Measurements from ENCODE around the gene KLHDC10. TPM values are rescaled to one million over a fixed set of nuclear protein-coding genes. Genes with fewer than 3 reads are reported as not detected.
A peak's percentile ranks its signal among the peaks of the same experiment; 100 is the strongest.

KLHDC10 gene, protein sequence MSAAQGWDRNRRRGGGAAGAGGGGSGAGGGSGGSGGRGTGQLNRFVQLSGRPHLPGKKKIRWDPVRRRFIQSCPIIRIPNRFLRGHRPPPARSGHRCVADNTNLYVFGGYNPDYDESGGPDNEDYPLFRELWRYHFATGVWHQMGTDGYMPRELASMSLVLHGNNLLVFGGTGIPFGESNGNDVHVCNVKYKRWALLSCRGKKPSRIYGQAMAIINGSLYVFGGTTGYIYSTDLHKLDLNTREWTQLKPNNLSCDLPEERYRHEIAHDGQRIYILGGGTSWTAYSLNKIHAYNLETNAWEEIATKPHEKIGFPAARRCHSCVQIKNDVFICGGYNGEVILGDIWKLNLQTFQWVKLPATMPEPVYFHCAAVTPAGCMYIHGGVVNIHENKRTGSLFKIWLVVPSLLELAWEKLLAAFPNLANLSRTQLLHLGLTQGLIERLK
- total RNA-seq (25.3 and 25.7 TPM in 2 replicates), polyA plus RNA-seq (7.1 and 8.9 TPM in 2 replicates), polyA minus RNA-seq (14.5 and 17.6 TPM in 2 replicates)
- 18.4 TPM for total RNA-seq (2013)

GRCh38 chr7:130069978-130070860 lies at the start of gene KLHDC10:
KLHDC10 (plus strand) TSS chr7:130070534; CDS start chr7:130070644, 110 bp downstream.
- Histone ChIP-seq H3K79me2 (ENCODE audit: control insufficient read depth, insufficient read depth, low read length) (peaks cover 46% of the 10 kb centered on the region), H2AFZ (ENCODE audit: insufficient read depth, low read depth, low read length, poor library complexity, severe bottlenecking) (peak within 1 kb of the TSS; percentile 97), H3K27me3 (replicated peaks in 1 of 4; ENCODE audit: control extremely low read depth in 1 of 4, control insufficient read depth in 3 of 4, insufficient read depth in 4 of 4, low read length in 3 of 4) (no peaks in the 10 kb centered on the region), H3K4me3 (ENCODE audit: control extremely low read depth in 1 of 5, extremely low read depth in 1 of 5, insufficient read depth in 1 of 5, low read depth in 2 of 5, low read length in 4 of 5) (peak within 1 kb of the TSS; percentile 68 to 90 (median 69)), H4K20me1 (ENCODE audit: control insufficient read depth, insufficient read depth, low read length, poor library complexity, severe bottlenecking) (peaks cover 21% of the 10 kb centered on the region), H3K36me3 (replicated peaks in 1 of 2; ENCODE audit: control extremely low read depth in 1 of 2, control insufficient read depth in 1 of 2, extremely low read depth in 1 of 2, insufficient read depth in 2 of 2, low read length in 1 of 2) (peaks cover 1 to 5% of the 10 kb centered on the region in 2 experiments), H3K9me3 (ENCODE audit: control extremely low read depth in 1 of 3, control insufficient read depth in 2 of 3, insufficient read depth in 1 of 3, low read length in 2 of 3) (no peaks in the 10 kb centered on the region), H3K4me1 (ENCODE audit: control insufficient read depth in 2 of 2, insufficient read depth in 2 of 2, low read length in 2 of 2) (peaks cover 22 to 24% of the 10 kb centered on the region in 2 donors), H3K27ac (ENCODE audit: low read length in 2 of 2) (peak within 1 kb of the TSS; percentile 75 to 84), H3K4me2 (replicated peaks; ENCODE audit: low read depth, low read length, poor library complexity, severe bottlenecking) (peak within 1 kb of the TSS; percentile 79), H3K9ac (ENCODE audit: low read length) (peak within 1 kb of the TSS; percentile 70)
- H3K4me3 Mint-ChIP-seq, result peak within 1 kb of the TSS; percentile 89
- CTCF ChIA-PET, result interaction anchor here (0.6 to 5.4 kb wide), 8 partner anchors 10 to 688 kb away, joined by 3 to 93 read pairs (median 5); partner anchors contain the start of genes KLF14 and TMEM209
- no peaks in the 10 kb centered on the region for H3K27me3 Mint-ChIP-seq
- no peaks in the 10 kb centered on the region for H3K9me3 Mint-ChIP-seq (ENCODE audit: insufficient read depth)
- under 1% methylated on average over 57 of the region's 57 CpGs for WGBS (ENCODE audit: insufficient coverage)
- H3K27ac Mint-ChIP-seq, result peak within 1 kb of the TSS; percentile 88
- peak; percentile 97 for DNase-seq
- intact Hi-C loops (cut with micrococcal nuclease), result loop anchor here (1.0 to 10.0 kb wide), 12 partner anchors 19 to 1333 kb away; partner anchors contain the start of genes CALU, CEP41, COPG2 and MKLN1
- H3K4me1 Mint-ChIP-seq, result peaks cover 36% of the 10 kb centered on the region
- peak; percentile 93 for ATAC-seq (ENCODE audit: low read depth)
- TF ChIP-seq, protein P1, sequence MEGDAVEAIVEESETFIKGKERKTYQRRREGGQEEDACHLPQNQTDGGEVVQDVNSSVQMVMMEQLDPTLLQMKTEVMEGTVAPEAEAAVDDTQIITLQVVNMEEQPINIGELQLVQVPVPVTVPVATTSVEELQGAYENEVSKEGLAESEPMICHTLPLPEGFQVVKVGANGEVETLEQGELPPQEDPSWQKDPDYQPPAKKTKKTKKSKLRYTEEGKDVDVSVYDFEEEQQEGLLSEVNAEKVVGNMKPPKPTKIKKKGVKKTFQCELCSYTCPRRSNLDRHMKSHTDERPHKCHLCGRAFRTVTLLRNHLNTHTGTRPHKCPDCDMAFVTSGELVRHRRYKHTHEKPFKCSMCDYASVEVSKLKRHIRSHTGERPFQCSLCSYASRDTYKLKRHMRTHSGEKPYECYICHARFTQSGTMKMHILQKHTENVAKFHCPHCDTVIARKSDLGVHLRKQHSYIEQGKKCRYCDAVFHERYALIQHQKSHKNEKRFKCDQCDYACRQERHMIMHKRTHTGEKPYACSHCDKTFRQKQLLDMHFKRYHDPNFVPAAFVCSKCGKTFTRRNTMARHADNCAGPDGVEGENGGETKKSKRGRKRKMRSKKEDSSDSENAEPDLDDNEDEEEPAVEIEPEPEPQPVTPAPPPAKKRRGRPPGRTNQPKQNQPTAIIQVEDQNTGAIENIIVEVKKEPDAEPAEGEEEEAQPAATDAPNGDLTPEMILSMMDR (IDR thresholded peaks at IDR 0.05), result no peak
- TF ChIP-seq EZH2 (IDR thresholded peaks at IDR 0.05; ENCODE audit: borderline replicate concordance, insufficient read depth, low read depth, low read length, poor library complexity, severe bottlenecking), result no peak
- POLR2A ChIA-PET, result interaction anchor here (0.8 to 2.1 kb wide), 5 partner anchors 18 to 371 kb away, joined by 3 to 12 read pairs (median 3); partner anchors contain the start of genes CEP41 and TMEM209

Measured in B cell (primary cell).